SU-DHL-6 (cell line): Measurements from ENCODE around the gene FOXP2.

Experiments used
- EZH2phosphoT487 ChIP-seq: fragments of 200-600 bp; sonication (generic), shearing (Covaris generic); conservative IDR thresholded peaks from 2 replicates; pipeline ENCODE4 v1.6.1; 2018; ENCODE audit warnings: mild to moderate bottlenecking, antibody characterized with exemption, low read length, moderate library complexity, mixed read lengths
- TF ChIP-seq, protein P1 (sequence below): fragments of 200-600 bp; sonication (generic); IDR thresholded peaks from one replicate; pipeline ENCODE4 v1.5.1; 2017; ENCODE audit warnings: antibody characterized with exemption, mild to moderate bottlenecking, low read length, moderate library complexity; ENCODE audit not compliant: insufficient read depth, poor library complexity, severe bottlenecking

DNA sequence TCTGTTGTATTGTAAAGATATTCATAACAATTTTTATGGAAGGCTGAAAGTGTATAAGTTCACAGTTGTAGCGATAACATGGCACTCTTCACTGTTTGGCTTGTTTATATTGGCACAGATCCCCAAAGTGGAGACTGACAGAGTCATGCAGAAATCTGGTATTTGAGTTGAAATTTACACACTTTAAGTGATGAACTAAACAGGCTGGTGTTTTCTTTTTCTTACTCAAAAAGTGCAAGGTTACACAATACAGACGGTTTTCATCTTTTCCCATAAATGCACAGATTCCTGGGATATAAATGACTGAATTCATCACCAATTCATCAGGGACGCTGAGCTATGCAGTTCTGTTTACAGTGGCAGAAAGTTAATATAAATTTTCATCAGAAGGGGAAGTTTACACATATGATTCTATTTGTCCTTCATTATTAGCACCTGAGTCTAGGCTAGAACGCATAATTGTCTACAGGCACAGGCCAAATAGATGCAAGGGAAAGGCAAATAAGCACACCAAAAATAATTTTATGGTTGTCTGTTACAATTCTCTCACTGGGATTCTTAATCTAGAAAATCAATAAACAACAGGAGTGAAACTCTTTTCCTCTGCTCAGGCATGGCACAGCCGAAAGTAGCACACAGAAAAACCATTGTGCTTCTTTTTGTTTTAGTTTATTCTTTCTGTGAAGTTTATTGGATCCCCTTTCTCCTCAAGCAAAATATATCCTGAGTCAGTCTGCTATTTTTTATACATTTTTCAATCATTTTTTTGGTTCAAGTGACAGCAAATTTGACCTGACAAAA, 88.0 kb downstream of the FOXP2 start:
- TF ChIP-seq, protein P1, sequence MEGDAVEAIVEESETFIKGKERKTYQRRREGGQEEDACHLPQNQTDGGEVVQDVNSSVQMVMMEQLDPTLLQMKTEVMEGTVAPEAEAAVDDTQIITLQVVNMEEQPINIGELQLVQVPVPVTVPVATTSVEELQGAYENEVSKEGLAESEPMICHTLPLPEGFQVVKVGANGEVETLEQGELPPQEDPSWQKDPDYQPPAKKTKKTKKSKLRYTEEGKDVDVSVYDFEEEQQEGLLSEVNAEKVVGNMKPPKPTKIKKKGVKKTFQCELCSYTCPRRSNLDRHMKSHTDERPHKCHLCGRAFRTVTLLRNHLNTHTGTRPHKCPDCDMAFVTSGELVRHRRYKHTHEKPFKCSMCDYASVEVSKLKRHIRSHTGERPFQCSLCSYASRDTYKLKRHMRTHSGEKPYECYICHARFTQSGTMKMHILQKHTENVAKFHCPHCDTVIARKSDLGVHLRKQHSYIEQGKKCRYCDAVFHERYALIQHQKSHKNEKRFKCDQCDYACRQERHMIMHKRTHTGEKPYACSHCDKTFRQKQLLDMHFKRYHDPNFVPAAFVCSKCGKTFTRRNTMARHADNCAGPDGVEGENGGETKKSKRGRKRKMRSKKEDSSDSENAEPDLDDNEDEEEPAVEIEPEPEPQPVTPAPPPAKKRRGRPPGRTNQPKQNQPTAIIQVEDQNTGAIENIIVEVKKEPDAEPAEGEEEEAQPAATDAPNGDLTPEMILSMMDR = no peak
- no peak for TF ChIP-seq EZH2phosphoT487
